HepG2 (cell line): ENCODE results near the gene CLIC1. TPM values are rescaled to one million over a fixed set of nuclear protein-coding genes. Genes with fewer than 3 reads are reported as not detected.
A peak's percentile ranks its signal among the peaks of the same experiment; 100 is the strongest.

Experiments
- CCDC6 ChIP-seq: sonication (generic); formaldehyde crosslinking; IDR thresholded peaks from 2 replicates; pipeline ENCODE4 v1.8.1; 2022; ENCODE audit warnings: mild to moderate bottlenecking, missing genetic modification reagents, moderate library complexity
- HDAC2 ChIP-seq: sonication (generic); formaldehyde crosslinking; IDR thresholded peaks from 2 replicates; pipeline ENCODE4 v1.4.0; 2020; ENCODE audit warnings: missing genetic modification reagents
- HOXD1 ChIP-seq: sonication (generic); formaldehyde crosslinking; IDR thresholded peaks from 2 replicates; pipeline ENCODE4 v1.5.0; 2020; ENCODE audit warnings: missing genetic modification reagents
- ISL2 ChIP-seq: sonication (generic); formaldehyde crosslinking; IDR thresholded peaks from 2 replicates; pipeline ENCODE4 v1.5.0; 2020; ENCODE audit warnings: missing genetic modification reagents
- NFE2L2 ChIP-seq: fragments of 150-350 bp; IDR thresholded peaks from 2 replicates; pipeline ENCODE4 v1.6.1; 2014; ENCODE audit warnings: low read length
- RFXAP ChIP-seq: sonication (generic); formaldehyde crosslinking; IDR thresholded peaks from 2 replicates; pipeline ENCODE4 v1.4.0; 2020; ENCODE audit warnings: missing genetic modification reagents, borderline replicate concordance
- SAFB2 ChIP-seq: sonication (generic); formaldehyde crosslinking; IDR thresholded peaks from 2 replicates; pipeline ENCODE4 v1.5.1; 2020; ENCODE audit warnings: missing genetic modification reagents, low read depth, mild to moderate bottlenecking, borderline replicate concordance
- SMYD3 ChIP-seq: sonication (generic); formaldehyde crosslinking; IDR thresholded peaks from 2 replicates; pipeline ENCODE4 v1.8.1; 2023; ENCODE audit warnings: mild to moderate bottlenecking, missing genetic modification reagents
- SNRNP70 ChIP-seq: fragments of 200-400 bp; formaldehyde crosslinking; IDR thresholded peaks from 2 replicates; pipeline ENCODE4 v1.6.1; 2017; ENCODE audit warnings: mild to moderate bottlenecking, low read depth, low read length, moderate library complexity
- ZFP90 ChIP-seq: sonication (generic); formaldehyde crosslinking; IDR thresholded peaks from 2 replicates; pipeline ENCODE4 v1.8.0; 2022; ENCODE audit warnings: missing genetic modification reagents, mild to moderate bottlenecking, inconsistent platforms, borderline replicate concordance
- ZNF546 ChIP-seq: sonication (generic); formaldehyde crosslinking; conservative IDR thresholded peaks from 2 replicates; pipeline ENCODE4 v1.8.1; 2023; ENCODE audit warnings: mild to moderate bottlenecking, missing genetic modification reagents
- ZNF747 ChIP-seq: sonication (generic); formaldehyde crosslinking; IDR thresholded peaks from 2 replicates; pipeline ENCODE4 v1.8.1; 2023; ENCODE audit warnings: missing genetic modification reagents, mild to moderate bottlenecking, borderline replicate concordance
- ZNF780A ChIP-seq: sonication (generic); formaldehyde crosslinking; IDR thresholded peaks from 2 replicates; pipeline ENCODE4 v1.8.0; 2022; ENCODE audit warnings: mild to moderate bottlenecking, missing genetic modification reagents, moderate library complexity
- ZNF782 ChIP-seq: sonication (generic); formaldehyde crosslinking; IDR thresholded peaks from 2 replicates; pipeline ENCODE4 v1.4.0; 2020; ENCODE audit warnings: missing genetic modification reagents, mild to moderate bottlenecking, borderline replicate concordance
- polyA plus RNA-seq, 8 experiments: library from polyadenylated mRNA; depleted of rRNA in 3 of 8; stranded (reverse) in 7 of 8; unstranded in 1 of 8; fragments of >200 nt; fragmentation: Illumina TruSeq in 4 of 8; extraction: Trizol in 4 of 8; gene quantifications; 2 replicates each; pipeline versions ENCODE4 v1.2.1 to v1.2.3, GENCODE V29; 2011 to 2016; ENCODE audit warnings: low read depth in 4 of 8, missing spikeins in 1 of 8, mixed read lengths in 1 of 8; ENCODE audit not compliant: insufficient read depth in 1 of 8
- total RNA-seq, 5 experiments: library from RNA; depleted of rRNA; stranded (reverse); fragments of >200 nt; fragmentation: Illumina TruSeq; extraction: Trizol; gene quantifications; 2 replicates each; pipeline ENCODE4 v1.2.3, GENCODE V29; 2016; ENCODE audit warnings: low read depth in 1 of 5
- TF ChIP-seq, protein P1 (sequence below), 2 experiments: sonication (generic) in 1 of 2; formaldehyde crosslinking in 1 of 2; IDR thresholded peaks; 2 replicates each; pipeline versions ENCODE4 v1.6.1 to v1.9.0; 2014 to 2022; ENCODE audit warnings: antibody characterized with exemption in 1 of 2, borderline replicate concordance in 1 of 2, inconsistent platforms in 1 of 2, low read depth in 1 of 2, missing genetic modification reagents in 1 of 2
- TF ChIP-seq, protein P2 (sequence below): sonication (generic); formaldehyde crosslinking; IDR thresholded peaks from 2 replicates; pipeline ENCODE4 v1.4.0; 2020; ENCODE audit warnings: missing genetic modification reagents
- TF ChIP-seq, protein P3 (sequence below): sonication (generic); formaldehyde crosslinking; IDR thresholded peaks from 2 replicates; pipeline ENCODE4 v1.4.0; 2020; ENCODE audit warnings: missing genetic modification reagents, mild to moderate bottlenecking, borderline replicate concordance

CLIC1 gene
- total and polyA plus RNA-seq, 2 of the 13 experiments (the other 11 are each of a cell fraction or from before 2014, with no cell fraction given): 602 to 891 TPM

DNA sequence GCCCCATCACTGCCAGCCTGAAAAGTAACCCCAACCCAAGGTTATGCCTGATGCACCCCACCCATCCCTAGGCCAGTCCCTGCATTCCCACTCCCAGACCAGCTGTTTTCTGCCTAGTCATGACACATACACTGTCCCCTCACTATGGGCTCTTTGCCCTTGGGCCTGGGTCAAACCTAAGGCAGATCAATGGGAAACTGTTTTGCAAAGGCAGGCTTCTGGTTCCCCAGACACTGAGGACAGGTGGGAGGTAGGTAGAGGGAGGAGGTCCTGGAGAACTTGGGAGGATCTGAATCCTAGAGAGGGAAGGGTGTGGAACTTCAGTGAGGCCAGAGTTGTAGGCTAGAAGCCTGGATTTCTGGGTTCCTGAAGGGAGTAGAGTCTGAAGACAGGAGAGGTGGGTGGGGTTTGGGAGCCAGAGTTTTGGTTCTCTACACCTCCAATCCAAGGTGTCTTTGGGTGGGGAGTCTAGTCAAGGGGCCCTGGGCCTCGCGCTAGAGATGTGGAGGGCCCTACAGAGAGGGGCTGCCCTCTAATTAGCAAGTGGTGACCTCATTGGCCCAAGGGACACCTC, 2.0 kb downstream of the CLIC1 start (continued):
- TF ChIP-seq, protein P1, sequence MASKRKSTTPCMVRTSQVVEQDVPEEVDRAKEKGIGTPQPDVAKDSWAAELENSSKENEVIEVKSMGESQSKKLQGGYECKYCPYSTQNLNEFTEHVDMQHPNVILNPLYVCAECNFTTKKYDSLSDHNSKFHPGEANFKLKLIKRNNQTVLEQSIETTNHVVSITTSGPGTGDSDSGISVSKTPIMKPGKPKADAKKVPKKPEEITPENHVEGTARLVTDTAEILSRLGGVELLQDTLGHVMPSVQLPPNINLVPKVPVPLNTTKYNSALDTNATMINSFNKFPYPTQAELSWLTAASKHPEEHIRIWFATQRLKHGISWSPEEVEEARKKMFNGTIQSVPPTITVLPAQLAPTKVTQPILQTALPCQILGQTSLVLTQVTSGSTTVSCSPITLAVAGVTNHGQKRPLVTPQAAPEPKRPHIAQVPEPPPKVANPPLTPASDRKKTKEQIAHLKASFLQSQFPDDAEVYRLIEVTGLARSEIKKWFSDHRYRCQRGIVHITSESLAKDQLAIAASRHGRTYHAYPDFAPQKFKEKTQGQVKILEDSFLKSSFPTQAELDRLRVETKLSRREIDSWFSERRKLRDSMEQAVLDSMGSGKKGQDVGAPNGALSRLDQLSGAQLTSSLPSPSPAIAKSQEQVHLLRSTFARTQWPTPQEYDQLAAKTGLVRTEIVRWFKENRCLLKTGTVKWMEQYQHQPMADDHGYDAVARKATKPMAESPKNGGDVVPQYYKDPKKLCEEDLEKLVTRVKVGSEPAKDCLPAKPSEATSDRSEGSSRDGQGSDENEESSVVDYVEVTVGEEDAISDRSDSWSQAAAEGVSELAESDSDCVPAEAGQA (IDR thresholded peaks at IDR 0.05; ENCODE audit: low read depth): no peak
- TF ChIP-seq, protein P1 (CRISPR knock-in tag; IDR thresholded peaks at IDR 0.05; ENCODE audit: borderline replicate concordance): no peak
- TF ChIP-seq ZNF747 (CRISPR knock-in tag) (no peak), HOXD1 (CRISPR knock-in tag) (peak; percentile 85), RFXAP (CRISPR knock-in tag) (no peak), ZNF780A (no peak), HDAC2 (CRISPR knock-in tag) (0 out of 2 replicates have a peak, but pooled peaks have one; percentile 9), NFE2L2 (peak; percentile 83), SNRNP70 (no peak), ZFP90 (peak; percentile 21; the same call in 1 of the 2 replicates), ZNF546 (CRISPR knock-in tag) (no peak), ZNF782 (CRISPR knock-in tag) (no peak), CCDC6 (no peak), SMYD3 (no peak), ISL2 (CRISPR knock-in tag) (0 out of 2 replicates have a peak, but pooled peaks have one; percentile 1), SAFB2 (CRISPR knock-in tag) (no peak)
- TF ChIP-seq, protein P2, sequence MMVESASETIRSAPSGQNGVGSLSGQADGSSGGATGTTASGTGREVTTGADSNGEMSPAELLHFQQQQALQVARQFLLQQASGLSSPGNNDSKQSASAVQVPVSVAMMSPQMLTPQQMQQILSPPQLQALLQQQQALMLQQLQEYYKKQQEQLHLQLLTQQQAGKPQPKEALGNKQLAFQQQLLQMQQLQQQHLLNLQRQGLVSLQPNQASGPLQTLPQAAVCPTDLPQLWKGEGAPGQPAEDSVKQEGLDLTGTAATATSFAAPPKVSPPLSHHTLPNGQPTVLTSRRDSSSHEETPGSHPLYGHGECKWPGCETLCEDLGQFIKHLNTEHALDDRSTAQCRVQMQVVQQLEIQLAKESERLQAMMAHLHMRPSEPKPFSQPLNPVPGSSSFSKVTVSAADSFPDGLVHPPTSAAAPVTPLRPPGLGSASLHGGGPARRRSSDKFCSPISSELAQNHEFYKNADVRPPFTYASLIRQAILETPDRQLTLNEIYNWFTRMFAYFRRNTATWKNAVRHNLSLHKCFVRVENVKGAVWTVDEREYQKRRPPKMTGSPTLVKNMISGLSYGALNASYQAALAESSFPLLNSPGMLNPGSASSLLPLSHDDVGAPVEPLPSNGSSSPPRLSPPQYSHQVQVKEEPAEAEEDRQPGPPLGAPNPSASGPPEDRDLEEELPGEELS: 0 out of 2 replicates have a peak, but pooled peaks have one; percentile 10
- TF ChIP-seq, protein P3, sequence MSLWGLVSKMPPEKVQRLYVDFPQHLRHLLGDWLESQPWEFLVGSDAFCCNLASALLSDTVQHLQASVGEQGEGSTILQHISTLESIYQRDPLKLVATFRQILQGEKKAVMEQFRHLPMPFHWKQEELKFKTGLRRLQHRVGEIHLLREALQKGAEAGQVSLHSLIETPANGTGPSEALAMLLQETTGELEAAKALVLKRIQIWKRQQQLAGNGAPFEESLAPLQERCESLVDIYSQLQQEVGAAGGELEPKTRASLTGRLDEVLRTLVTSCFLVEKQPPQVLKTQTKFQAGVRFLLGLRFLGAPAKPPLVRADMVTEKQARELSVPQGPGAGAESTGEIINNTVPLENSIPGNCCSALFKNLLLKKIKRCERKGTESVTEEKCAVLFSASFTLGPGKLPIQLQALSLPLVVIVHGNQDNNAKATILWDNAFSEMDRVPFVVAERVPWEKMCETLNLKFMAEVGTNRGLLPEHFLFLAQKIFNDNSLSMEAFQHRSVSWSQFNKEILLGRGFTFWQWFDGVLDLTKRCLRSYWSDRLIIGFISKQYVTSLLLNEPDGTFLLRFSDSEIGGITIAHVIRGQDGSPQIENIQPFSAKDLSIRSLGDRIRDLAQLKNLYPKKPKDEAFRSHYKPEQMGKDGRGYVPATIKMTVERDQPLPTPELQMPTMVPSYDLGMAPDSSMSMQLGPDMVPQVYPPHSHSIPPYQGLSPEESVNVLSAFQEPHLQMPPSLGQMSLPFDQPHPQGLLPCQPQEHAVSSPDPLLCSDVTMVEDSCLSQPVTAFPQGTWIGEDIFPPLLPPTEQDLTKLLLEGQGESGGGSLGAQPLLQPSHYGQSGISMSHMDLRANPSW: no peak
